Stimulated activated naive B cell treated with anti-CD40 and anti-IgM and Interleukin-4, amounts not matched to agents 10 μg/mL and 1 μg/mL and 100 μg/mL, for 72 hours (primary cell): ENCODE data around the gene SPAAR.
"Not testable (repeated sequence)": the region's sequence is repeated elsewhere in the genome, so short reads cannot be mapped to it uniquely, and the experiment has no call there.

Experiments used
- ATAC-seq, 2 donors: fragments of 150-1000 bp; cut with Tn5 transposase; replicated peaks; 2 replicates each; pipeline ENCODE4 v1.10.0; 2021; ENCODE audit warnings: moderate library complexity in 1 of 2
- DNase-seq: peaks from one replicate; pipeline ENCODE4 v3.0.0; 2021
- H3K27ac Mint-ChIP-seq: one replicate; pipeline ENCODE4 v1.8.0; 2022; ENCODE audit warnings: mild to moderate bottlenecking, mixed read lengths
- H3K27me3 Mint-ChIP-seq, 2 donors: one replicate each; pipeline ENCODE4 v1.8.0; 2022; ENCODE audit warnings: mixed read lengths in 2 of 2
- H3K36me3 Mint-ChIP-seq, 2 donors: one replicate each; pipeline ENCODE4 v1.8.0; 2022; ENCODE audit warnings: mixed read lengths in 2 of 2, mild to moderate bottlenecking in 1 of 2
- H3K4me1 Mint-ChIP-seq, 2 donors: one replicate each; pipeline ENCODE4 v1.8.0; 2022; ENCODE audit warnings: mixed read lengths in 2 of 2, mild to moderate bottlenecking in 1 of 2
- H3K4me3 Mint-ChIP-seq, 2 donors: one replicate each; pipeline ENCODE4 v1.8.0; 2022; ENCODE audit warnings: mild to moderate bottlenecking in 2 of 2, mixed read lengths in 2 of 2, moderate library complexity in 1 of 2
- H3K9me3 Mint-ChIP-seq, 2 donors: one replicate each; pipeline ENCODE4 v1.8.0; 2022; ENCODE audit warnings: mixed read lengths in 2 of 2, mild to moderate bottlenecking in 1 of 2

SPAAR gene

GRCh38 chr9:35908504-35909125 is 675 bp upstream of the SPAAR start:
- DNase-seq (no peak), ATAC-seq (no peak)
- peaks cover 27 to 41% of the 10 kb centered on the region in 2 donors for H3K27me3 Mint-ChIP-seq
- no peaks in the 10 kb centered on the region for H3K9me3 Mint-ChIP-seq
- H3K4me3 Mint-ChIP-seq, result no peak overlapping the region
- no peaks in the 10 kb centered on the region for H3K36me3 Mint-ChIP-seq
- peaks cover 10 to 20% of the 10 kb centered on the region in 2 donors for H3K4me1 Mint-ChIP-seq
- H3K27ac Mint-ChIP-seq, result no peak overlapping the region

DNA sequence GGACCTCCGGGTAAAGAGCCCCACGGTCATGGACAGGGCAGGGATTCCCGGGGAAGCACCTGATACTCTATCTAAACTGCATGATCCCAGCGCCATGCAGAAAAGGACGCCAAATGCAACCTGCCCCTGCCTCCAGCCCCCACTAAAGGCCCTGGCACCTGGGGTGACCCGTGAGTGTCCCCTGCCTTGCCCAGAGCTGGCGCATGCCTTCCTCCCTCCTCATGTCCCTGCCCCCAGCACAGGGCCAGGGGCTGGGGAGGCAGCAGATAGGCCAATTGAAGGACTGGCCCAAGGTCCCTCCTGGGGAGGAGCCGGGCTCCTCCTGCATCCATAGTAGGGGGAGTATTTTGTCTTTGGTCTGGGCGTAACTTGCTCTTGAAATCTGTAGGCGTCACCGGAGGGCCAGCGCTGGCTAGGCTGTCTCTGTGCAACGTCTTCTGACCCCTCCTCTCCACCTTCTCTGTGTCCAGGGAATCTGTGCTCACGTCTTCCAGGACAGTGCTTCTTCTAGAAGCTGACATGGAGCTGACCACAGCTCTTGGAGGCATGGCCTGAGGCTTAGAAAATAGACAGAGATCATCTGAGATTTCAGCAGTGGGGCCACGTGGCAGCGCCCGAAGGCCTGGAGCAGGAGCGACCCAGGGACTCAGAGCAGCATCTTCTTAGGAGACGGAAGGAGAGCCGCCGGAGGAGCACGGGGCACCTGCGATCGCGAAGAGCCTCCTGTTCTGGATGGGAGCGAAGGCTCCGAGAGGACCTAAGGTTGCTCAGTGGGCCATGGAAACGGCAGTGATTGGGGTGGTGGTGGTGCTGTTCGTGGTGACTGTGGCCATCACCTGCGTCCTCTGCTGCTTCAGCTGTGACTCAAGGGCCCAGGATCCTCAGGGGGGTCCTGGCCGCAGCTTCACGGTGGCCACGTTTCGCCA is 660 bp downstream of the SPAAR start:
- H3K4me1 Mint-ChIP-seq, result peaks cover 10 to 20% of the 10 kb centered on the region in 2 donors
- DNase-seq, result no peak
- H3K27me3 Mint-ChIP-seq, result peaks cover 27 to 32% of the 10 kb centered on the region in 2 donors
- H3K4me3 Mint-ChIP-seq, result no peak overlapping the region
- no peaks in the 10 kb centered on the region for H3K36me3 Mint-ChIP-seq
- H3K27ac Mint-ChIP-seq, result no peak overlapping the region
- no peaks in the 10 kb centered on the region for H3K9me3 Mint-ChIP-seq
- no peak for ATAC-seq

DNA sequence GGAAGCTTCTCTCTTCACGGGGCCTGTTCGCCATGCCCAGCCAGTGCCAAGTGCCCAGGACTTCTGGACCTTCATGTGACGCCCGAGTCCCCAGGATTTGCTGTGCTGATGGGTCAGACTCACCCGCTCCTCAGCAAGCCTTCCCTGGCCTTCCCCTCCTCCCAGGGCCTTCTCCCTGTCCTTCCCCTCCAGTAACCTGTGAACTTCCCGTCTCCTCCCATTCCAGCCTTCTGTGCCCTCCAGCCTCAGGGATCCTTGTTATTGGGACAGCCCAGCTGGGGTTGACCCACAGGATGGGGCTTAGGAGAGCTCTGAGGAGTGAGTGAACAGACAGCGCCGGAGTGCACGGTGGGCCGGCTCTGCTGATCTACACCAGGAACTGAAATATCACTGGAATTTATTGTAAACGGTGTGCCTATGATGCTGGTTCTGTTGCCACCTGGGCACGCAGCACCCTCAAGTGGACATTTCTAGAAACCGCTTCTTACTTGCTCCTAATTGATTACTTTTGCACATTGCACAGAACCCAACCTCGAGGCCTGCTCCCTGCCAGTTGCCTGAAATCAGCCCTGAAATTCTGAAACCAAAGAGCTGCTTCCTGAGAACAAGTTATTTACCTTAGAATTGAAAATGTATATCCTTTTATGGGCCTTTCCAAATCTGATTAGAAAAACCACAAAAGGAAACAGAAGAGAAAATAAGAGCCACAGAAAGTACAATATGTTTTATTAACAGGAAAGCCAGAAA is 1.5 kb downstream of the SPAAR start:
- Mint-ChIP-seq H3K36me3 (no peaks in the 10 kb centered on the region), H3K27me3 (peaks cover 27 to 31% of the 10 kb centered on the region in 2 donors), H3K9me3 (no peaks in the 10 kb centered on the region), H3K4me3 (no peak overlapping the region), H3K4me1 (peaks cover 10 to 20% of the 10 kb centered on the region in 2 donors), H3K27ac (no peak overlapping the region)
- ATAC-seq (peak; percentile 55 to 65), DNase-seq (no peak)

- Mint-ChIP-seq H3K36me3 (no peaks in the 10 kb centered on the region), H3K9me3 (no peaks in the 10 kb centered on the region), H3K27me3 (peaks cover 25 to 26% of the 10 kb centered on the region in 2 donors), H3K4me1 (peaks cover 10 to 20% of the 10 kb centered on the region in 2 donors), H3K4me3 (no peak overlapping the region), H3K27ac (no peak overlapping the region)
- DNase-seq (no peak), ATAC-seq (no peak)
Observed at GRCh38 chr9:35911690-35912089, 2.4 kb downstream of the SPAAR start.

DNA sequence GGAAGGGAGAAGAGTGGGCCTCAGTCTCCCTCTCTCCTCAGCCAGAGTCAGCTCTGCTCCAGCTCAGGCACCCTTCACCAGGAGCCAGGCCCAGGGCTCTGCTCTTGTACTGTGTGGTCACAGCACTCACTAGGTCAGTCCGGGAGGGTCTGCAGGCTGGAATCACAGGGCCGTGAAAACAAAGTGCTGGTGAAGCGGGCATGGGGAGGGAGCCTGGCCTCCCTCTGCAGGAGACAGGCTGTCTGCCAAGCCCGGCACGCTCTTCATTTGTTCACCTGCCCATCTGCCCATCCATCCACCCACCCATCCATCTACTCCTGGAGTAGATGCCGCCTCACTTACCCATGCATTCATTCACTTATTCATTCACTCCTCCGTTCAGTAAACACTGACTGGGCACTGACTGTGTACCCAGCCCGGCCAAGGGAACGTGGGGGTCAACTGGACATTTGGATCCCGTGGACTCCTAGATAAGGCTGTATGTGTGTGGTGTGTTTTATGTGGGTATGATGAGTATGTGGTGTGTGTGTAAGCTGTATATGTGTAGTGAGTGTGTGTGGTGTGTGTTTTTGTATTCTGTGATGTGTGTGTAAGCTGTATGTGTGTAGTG is 3.6 kb downstream of the SPAAR start:
- ATAC-seq, result no peak
- Mint-ChIP-seq H3K9me3 (no peaks in the 10 kb centered on the region), H3K27me3 (peaks cover 15% of the 10 kb centered on the region in 2 donors), H3K36me3 (no peaks in the 10 kb centered on the region), H3K27ac (no peak overlapping the region), H3K4me3 (no peak overlapping the region), H3K4me1 (peaks cover 11 to 17% of the 10 kb centered on the region in 2 donors)
- DNase-seq, result no peak

GRCh38 chr9:35913429-35913828 is 4.1 kb downstream of the SPAAR start:
- not testable (repeated sequence) for H3K4me3 Mint-ChIP-seq, H3K27ac Mint-ChIP-seq, H3K36me3 Mint-ChIP-seq, ATAC-seq, DNase-seq, H3K9me3 Mint-ChIP-seq
- Mint-ChIP-seq H3K4me1 (peaks cover 11 to 17% of the 10 kb centered on the region in 2 donors), H3K27me3 (peaks cover 10 to 12% of the 10 kb centered on the region in 2 donors)

DNA sequence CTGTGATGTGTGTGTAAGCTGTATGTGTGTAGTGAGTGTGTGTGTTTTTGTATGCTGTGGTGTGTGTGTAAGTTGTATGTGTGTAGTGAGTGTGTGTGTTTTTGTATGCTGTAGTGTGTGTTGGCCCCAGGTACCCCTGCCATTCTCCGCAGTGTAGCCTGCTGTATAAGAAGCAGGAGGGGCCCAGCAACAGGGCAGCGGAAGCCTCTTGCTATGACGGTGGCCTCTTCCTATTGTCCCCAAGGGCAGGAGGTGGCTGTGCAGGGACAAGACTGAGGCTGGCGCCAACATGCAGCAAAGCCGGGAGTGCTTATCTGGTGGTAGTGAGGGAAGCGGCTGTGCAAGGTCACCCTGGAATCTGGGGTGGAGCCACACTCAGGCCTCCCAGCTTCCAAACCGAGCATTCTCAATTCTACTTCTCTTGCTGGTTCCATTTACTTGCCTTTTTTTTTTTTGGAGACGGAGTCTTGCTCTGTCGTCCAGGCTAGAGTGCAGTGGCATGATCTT is 5.1 kb downstream of the SPAAR start:
- no peak overlapping the region for H3K4me3 Mint-ChIP-seq
- H3K27ac Mint-ChIP-seq, result no peak overlapping the region
- H3K4me1 Mint-ChIP-seq, result peaks cover 11 to 24% of the 10 kb centered on the region in 2 donors
- H3K36me3 Mint-ChIP-seq, result no peaks in the 10 kb centered on the region
- peaks cover 6 to 8% of the 10 kb centered on the region in 2 donors for H3K27me3 Mint-ChIP-seq
- peak; percentile 33 to 62 for ATAC-seq
- DNase-seq, result no peak
- H3K9me3 Mint-ChIP-seq, result no peaks in the 10 kb centered on the region

DNA sequence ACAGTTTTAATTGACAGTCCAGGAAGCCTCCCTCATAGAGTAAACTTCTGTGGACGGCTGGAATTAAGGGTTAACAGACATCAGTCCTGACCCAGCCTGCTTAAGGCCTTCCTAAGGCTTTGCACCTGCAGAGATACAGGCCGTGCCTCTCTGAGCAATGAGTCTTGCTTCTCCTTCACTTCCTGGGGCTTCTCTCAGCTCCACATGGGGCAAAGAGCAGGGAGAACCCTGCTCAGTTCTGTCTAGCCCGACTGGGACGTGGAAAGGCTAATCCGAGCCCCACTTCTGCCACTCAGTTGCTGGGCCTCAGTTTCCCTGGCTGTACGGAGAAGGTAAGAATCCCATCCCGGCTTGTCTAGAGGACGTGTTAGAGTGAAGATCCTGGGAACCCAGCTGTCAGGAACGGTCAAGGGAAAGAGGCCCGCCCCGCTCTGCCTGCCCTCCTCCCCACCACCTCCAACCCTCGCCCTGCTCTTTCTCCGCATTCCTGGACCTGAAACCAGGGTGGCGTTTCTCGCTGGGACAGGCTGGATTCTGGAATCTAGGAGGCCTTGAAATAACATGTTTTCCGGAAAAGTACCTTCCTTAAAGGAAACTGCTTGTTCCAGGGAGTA is 6.5 kb downstream of the SPAAR start:
- Mint-ChIP-seq H3K9me3 (no peaks in the 10 kb centered on the region), H3K4me1 (peaks cover 11 to 28% of the 10 kb centered on the region in 2 donors), H3K27me3 (peaks cover 1 to 2% of the 10 kb centered on the region in 2 donors), H3K36me3 (no peaks in the 10 kb centered on the region), H3K27ac (no peak overlapping the region), H3K4me3 (no peak overlapping the region)
- ATAC-seq (no peak), DNase-seq (no peak)

- peaks cover 0 to 3% of the 10 kb centered on the region in 2 donors for H3K27me3 Mint-ChIP-seq
- no peaks in the 10 kb centered on the region for H3K36me3 Mint-ChIP-seq
- no peak overlapping the region for H3K27ac Mint-ChIP-seq
- H3K4me1 Mint-ChIP-seq, result peaks cover 7 to 23% of the 10 kb centered on the region in 2 donors
- DNase-seq, result no peak
- H3K9me3 Mint-ChIP-seq, result no peaks in the 10 kb centered on the region
- no peak for ATAC-seq
- H3K4me3 Mint-ChIP-seq, result no peak overlapping the region
Observed at GRCh38 chr9:35917261-35917660, 8.0 kb downstream of the SPAAR start.

DNA sequence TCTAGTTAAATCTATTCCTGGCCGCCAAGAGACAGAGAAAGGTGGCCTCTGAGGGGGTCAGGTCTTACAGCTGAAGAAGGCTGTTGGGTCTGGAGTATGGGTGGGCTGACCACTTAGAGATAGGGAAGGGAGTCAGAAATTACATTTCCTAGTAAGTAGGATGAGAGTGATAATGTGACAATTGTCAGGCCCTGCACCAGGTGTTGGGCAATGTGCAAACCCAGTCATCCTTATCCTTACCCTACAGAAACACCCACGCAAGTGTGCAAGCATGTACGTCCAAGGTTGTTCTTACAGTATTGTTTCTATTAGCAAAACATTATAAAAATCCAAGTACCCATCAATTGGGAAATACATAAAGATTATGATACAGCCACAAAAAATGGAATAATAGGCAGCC is 9.5 kb downstream of the SPAAR start:
- no peaks in the 10 kb centered on the region for H3K9me3 Mint-ChIP-seq
- H3K4me3 Mint-ChIP-seq, result no peak overlapping the region
- no peaks in the 10 kb centered on the region for H3K36me3 Mint-ChIP-seq
- no peak overlapping the region for H3K27ac Mint-ChIP-seq
- H3K27me3 Mint-ChIP-seq, result peaks cover 7 to 8% of the 10 kb centered on the region in 2 donors
- peak; percentile 36 to 38 for ATAC-seq
- no peak for DNase-seq
- H3K4me1 Mint-ChIP-seq, result peaks cover 7 to 23% of the 10 kb centered on the region in 2 donors

DNA sequence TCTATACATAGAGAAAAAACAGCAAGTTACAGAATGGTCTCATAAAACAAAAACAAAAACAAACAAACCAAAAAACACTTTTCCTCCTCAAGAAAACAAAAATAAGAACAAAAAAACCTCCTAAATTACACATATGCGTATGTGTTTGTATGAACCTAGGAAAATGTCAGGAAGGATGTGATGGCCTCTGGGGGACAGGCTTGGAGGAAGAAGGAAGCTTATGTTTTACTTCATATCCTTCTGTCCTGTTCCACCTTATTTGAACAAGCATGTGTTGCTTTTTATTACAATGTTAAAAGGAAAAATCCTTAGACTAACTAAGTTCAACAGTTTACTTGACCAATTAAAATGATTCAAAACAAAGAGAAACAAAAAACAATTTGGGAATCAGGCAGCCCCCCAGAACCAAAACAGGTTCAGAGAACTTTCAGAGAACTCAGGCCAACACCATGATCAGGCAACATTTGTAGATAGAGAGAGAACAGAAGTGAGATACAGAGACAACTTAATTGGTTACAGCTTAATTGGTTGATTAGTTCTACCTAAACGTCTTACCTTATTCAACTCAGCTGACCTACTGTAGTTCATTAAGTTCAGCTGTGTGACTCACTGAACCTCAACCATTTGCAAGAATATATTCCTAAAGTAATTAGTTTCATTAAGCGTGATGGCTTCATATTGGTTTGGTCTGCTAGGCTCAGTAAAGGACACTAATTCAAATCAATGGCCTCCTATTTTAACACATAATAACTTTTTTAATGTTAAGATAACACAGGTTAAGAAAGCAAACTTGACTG is 10.1 kb downstream of the SPAAR start:
- ATAC-seq (peak; percentile 22 to 38), DNase-seq (no peak)
- no peaks in the 10 kb centered on the region for H3K36me3 Mint-ChIP-seq
- peaks cover 7 to 8% of the 10 kb centered on the region in 2 donors for H3K27me3 Mint-ChIP-seq
- H3K4me1 Mint-ChIP-seq, result peaks cover 7 to 23% of the 10 kb centered on the region in 2 donors
- H3K4me3 Mint-ChIP-seq, result no peak overlapping the region
- H3K27ac Mint-ChIP-seq, result peak overlapping the region; percentile 9
- H3K9me3 Mint-ChIP-seq, result no peaks in the 10 kb centered on the region

GRCh38 chr9:35920051-35920620 is 10.8 kb downstream of the SPAAR start:
- no peak for DNase-seq
- no peaks in the 10 kb centered on the region for H3K36me3 Mint-ChIP-seq
- H3K4me1 Mint-ChIP-seq, result peaks cover 7 to 23% of the 10 kb centered on the region in 2 donors
- H3K4me3 Mint-ChIP-seq, result no peak overlapping the region
- peak overlapping the region; percentile 9 for H3K27ac Mint-ChIP-seq
- ATAC-seq, result peak; percentile 83 to 85
- H3K9me3 Mint-ChIP-seq, result no peaks in the 10 kb centered on the region
- peaks cover 7 to 8% of the 10 kb centered on the region in 2 donors for H3K27me3 Mint-ChIP-seq

- Mint-ChIP-seq H3K4me3 (no peak overlapping the region), H3K36me3 (no peaks in the 10 kb centered on the region), H3K4me1 (peaks cover 3 to 16% of the 10 kb centered on the region in 2 donors), H3K27ac (no peak overlapping the region), H3K9me3 (no peaks in the 10 kb centered on the region), H3K27me3 (peaks cover 21 to 23% of the 10 kb centered on the region in 2 donors)
- DNase-seq (no peak), ATAC-seq (no peak)
Observed at GRCh38 chr9:35923598-35923926, 14.3 kb downstream of the SPAAR start.
